Natural killer cell (primary cell): ENCODE results near the gene LAMA4. TPM values are rescaled to one million over a fixed set of nuclear protein-coding genes. Genes with fewer than 3 reads are reported as not detected.

ENCODE experiments used
- ATAC-seq, 3 donors: fragments of 150-1000 bp in 2 of 3; fragments of 200-7000 bp in 1 of 3; cut with Tn5 transposase; 1 replicate in 1 of 3; 2 replicates in 2 of 3; pipeline ENCODE4 v1.10.0; 2021; ENCODE audit warnings: mild to moderate bottlenecking in 2 of 3, moderate library complexity in 2 of 3
- DNase-seq, 2 donors: peaks; one replicate each; pipeline versions ENCODE4 v3.0.0 to v3.0.0-alpha.2; 2013 to 2021; ENCODE audit warnings: mixed read lengths in 1 of 2
- H3K27ac ChIP-seq: one replicate; pipeline ENCODE4 v1.5.1; 2013; ENCODE audit warnings: mild to moderate bottlenecking, low read length
- H3K27me3 ChIP-seq: one replicate; pipeline ENCODE4 v1.6.1; 2013; ENCODE audit warnings: low read length; ENCODE audit not compliant: control insufficient read depth, insufficient read depth
- H3K36me3 ChIP-seq: one replicate; pipeline ENCODE4 v1.6.1; 2013; ENCODE audit warnings: low read length; ENCODE audit not compliant: control insufficient read depth, insufficient read depth
- H3K4me1 ChIP-seq: one replicate; pipeline ENCODE4 v1.6.1; 2013; ENCODE audit warnings: low read length; ENCODE audit not compliant: control insufficient read depth, insufficient read depth
- H3K4me3 ChIP-seq: one replicate; pipeline ENCODE4 v1.5.1; 2013; ENCODE audit warnings: low read length
- H3K9me3 ChIP-seq: one replicate; pipeline ENCODE4 v1.6.1; 2013; ENCODE audit warnings: low read length; ENCODE audit not compliant: control insufficient read depth, insufficient read depth
- H3K27ac Mint-ChIP-seq, 2 donors: one replicate each; pipeline ENCODE4 v1.8.0; 2022; ENCODE audit warnings: mild to moderate bottlenecking in 2 of 2, mixed read lengths in 2 of 2, moderate library complexity in 1 of 2
- H3K27me3 Mint-ChIP-seq, 2 donors: one replicate each; pipeline ENCODE4 v1.8.0; 2022; ENCODE audit warnings: low read depth in 2 of 2, mixed read lengths in 2 of 2
- H3K36me3 Mint-ChIP-seq: one replicate; pipeline ENCODE4 v1.8.0; 2022; ENCODE audit warnings: mixed read lengths
- H3K4me1 Mint-ChIP-seq, 2 donors: one replicate each; pipeline ENCODE4 v1.8.0; 2022; ENCODE audit warnings: mixed read lengths in 2 of 2
- H3K4me3 Mint-ChIP-seq: one replicate; pipeline ENCODE4 v1.8.0; 2022; ENCODE audit warnings: mild to moderate bottlenecking, moderate library complexity, mixed read lengths
- H3K9me3 Mint-ChIP-seq, 2 donors: one replicate each; pipeline ENCODE4 v1.8.0; 2022; ENCODE audit warnings: mixed read lengths in 2 of 2
- WGBS: methylation state at CpG from one replicate; pipeline ENCODE4 v1.1.7; 2013; ENCODE audit warnings: missing lambda C conversion rate; ENCODE audit not compliant: insufficient coverage; 5-methylcytosine and 5-hydroxymethylcytosine counted together
- intact Hi-C: fragments of 100-400 bp; cut with micrococcal nuclease; formaldehyde crosslinking; loops from one replicate; pipeline ENCODE4 v1.14.2; 2022
- total RNA-seq, 4 donors: library from RNA; stranded (reverse); fragments of 120-200 nt in 1 of 4; gene quantifications; one replicate each; pipeline versions ENCODE4 v1.2.3 to v1.2.4, GENCODE V29; 2013 to 2022
- TF ChIP-seq, protein P1 (sequence below): fragments of 200-600 bp; IDR thresholded peaks from one replicate; pipeline ENCODE4 v1.8.0; 2022; ENCODE audit warnings: antibody characterized with exemption

LAMA4 gene
- total RNA-seq, 3 donors from 2014 or later (not counting 1 experiment from before 2014, with no cell fraction given) = not detected

DNA sequence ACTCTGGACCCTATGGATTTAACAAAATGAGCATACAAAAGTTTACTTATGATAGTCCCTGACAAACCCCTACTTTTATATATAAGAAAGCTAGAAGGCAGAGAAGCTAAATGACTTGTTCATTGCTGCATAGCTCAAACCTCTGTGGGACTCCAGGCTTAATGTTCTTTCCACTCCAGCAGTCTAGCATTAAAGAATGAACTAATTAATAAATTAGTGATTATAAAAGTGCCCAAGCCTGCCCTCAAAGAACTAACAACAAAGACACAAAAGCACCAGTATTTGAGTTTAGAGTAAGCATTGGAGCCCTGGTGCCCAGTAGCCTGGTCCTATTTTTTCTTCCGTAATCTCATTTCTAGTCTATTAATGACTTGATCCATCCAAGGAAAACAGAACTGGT lies 59.9 kb downstream of the LAMA4 start:
- TF ChIP-seq, protein P1, sequence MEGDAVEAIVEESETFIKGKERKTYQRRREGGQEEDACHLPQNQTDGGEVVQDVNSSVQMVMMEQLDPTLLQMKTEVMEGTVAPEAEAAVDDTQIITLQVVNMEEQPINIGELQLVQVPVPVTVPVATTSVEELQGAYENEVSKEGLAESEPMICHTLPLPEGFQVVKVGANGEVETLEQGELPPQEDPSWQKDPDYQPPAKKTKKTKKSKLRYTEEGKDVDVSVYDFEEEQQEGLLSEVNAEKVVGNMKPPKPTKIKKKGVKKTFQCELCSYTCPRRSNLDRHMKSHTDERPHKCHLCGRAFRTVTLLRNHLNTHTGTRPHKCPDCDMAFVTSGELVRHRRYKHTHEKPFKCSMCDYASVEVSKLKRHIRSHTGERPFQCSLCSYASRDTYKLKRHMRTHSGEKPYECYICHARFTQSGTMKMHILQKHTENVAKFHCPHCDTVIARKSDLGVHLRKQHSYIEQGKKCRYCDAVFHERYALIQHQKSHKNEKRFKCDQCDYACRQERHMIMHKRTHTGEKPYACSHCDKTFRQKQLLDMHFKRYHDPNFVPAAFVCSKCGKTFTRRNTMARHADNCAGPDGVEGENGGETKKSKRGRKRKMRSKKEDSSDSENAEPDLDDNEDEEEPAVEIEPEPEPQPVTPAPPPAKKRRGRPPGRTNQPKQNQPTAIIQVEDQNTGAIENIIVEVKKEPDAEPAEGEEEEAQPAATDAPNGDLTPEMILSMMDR = no peak
- WGBS = 100% methylated on average over 1 of the region's 1 CpG
- H3K36me3 ChIP-seq = no peaks in the 10 kb centered on the region
- peaks cover 4% of the 10 kb centered on the region for H3K27me3 ChIP-seq
- Mint-ChIP-seq H3K4me1 (no peaks in the 10 kb centered on the region), H3K27ac (no peak overlapping the region), H3K36me3 (no peaks in the 10 kb centered on the region), H3K9me3 (no peaks in the 10 kb centered on the region), H3K4me3 (no peak overlapping the region), H3K27me3 (peaks cover 32 to 56% of the 10 kb centered on the region in 2 donors)
- ATAC-seq = no peak
- DNase-seq = no peak
- no peaks in the 10 kb centered on the region for H3K9me3 ChIP-seq
- no peaks in the 10 kb centered on the region for H3K4me1 ChIP-seq
- no peak overlapping the region for H3K27ac ChIP-seq
- intact Hi-C loops = no loop called here
- no peak overlapping the region for H3K4me3 ChIP-seq

DNA sequence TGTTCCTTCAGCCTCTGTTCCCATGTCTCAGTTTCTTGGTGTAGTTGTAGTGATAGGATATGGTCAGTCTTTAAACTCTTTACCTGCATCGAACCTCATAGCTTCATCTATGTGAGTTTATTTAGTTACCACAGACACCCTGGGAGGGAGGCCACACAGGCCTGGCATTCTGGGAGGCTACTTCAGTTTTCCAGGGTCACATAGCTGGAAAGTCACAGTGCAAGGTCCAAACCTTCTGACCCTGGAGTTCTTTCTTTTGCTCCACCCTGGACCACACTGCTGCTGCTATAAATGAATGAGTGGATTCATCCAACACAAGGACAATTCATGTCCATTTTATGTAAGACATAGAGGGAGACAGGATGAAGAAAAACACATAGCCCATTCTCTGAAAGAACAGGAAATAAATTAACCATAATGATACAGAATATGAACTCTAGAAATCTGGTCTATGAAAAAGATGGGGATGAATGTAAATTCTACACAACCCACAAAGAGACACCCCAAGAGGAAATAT lies 60.8 kb downstream of the LAMA4 start:
- H3K9me3 Mint-ChIP-seq = no peaks in the 10 kb centered on the region
- no peak overlapping the region for H3K27ac Mint-ChIP-seq
- ATAC-seq = no peak
- H3K4me3 Mint-ChIP-seq = no peak overlapping the region
- Histone ChIP-seq H3K27ac (no peak overlapping the region), H3K4me1 (no peaks in the 10 kb centered on the region), H3K36me3 (no peaks in the 10 kb centered on the region), H3K9me3 (no peaks in the 10 kb centered on the region), H3K4me3 (no peak overlapping the region), H3K27me3 (no peaks in the 10 kb centered on the region)
- TF ChIP-seq, protein P1 = no peak
- intact Hi-C loops = no loop called here
- no peaks in the 10 kb centered on the region for H3K4me1 Mint-ChIP-seq
- no peak for DNase-seq
- no peaks in the 10 kb centered on the region for H3K36me3 Mint-ChIP-seq
- H3K27me3 Mint-ChIP-seq = peaks cover 31 to 55% of the 10 kb centered on the region in 2 donors
- WGBS = 83% methylated on average over 1 of the region's 1 CpG

DNA sequence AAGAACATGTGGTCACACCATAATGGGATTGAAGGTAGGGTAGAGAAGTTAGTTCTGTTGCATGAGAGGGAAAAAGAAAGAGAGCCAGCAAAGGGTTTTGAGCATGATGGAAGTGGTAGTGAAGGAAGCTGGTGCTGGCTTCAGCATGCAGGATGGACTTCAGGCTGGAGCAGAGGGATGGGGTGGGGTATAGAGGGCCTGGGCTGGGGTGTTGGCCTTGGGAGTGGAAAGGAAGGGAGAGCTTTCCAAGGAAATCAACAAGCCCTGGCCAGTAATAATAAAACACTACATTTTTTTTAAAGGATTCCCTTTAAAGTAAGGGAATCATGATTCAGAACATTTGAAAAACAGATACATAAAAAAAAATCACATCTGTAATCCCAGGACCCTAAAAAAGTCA lies 61.2 kb downstream of the LAMA4 start:
- intact Hi-C loops = no loop called here
- ATAC-seq = no peak

More for the DNA sequence above, 61.2 kb downstream of the LAMA4 start:
- Mint-ChIP-seq H3K27me3 (peaks cover 31 to 55% of the 10 kb centered on the region in 2 donors), H3K9me3 (no peaks in the 10 kb centered on the region), H3K4me1 (peaks cover 2% of the 10 kb centered on the region in 2 donors), H3K27ac (no peak overlapping the region), H3K4me3 (no peak overlapping the region), H3K36me3 (no peaks in the 10 kb centered on the region)
- TF ChIP-seq, protein P1 = no peak
- Histone ChIP-seq H3K9me3 (no peaks in the 10 kb centered on the region), H3K27me3 (no peaks in the 10 kb centered on the region), H3K4me3 (no peak overlapping the region), H3K27ac (no peak overlapping the region), H3K4me1 (no peaks in the 10 kb centered on the region), H3K36me3 (no peaks in the 10 kb centered on the region)
- no peak for DNase-seq
